Calu3 (cell line): ENCODE data around the gene ZNF319. TPM values are rescaled to one million over a fixed set of nuclear protein-coding genes. Genes with fewer than 3 reads are reported as not detected.
A peak's percentile ranks its signal among the peaks of the same experiment; 100 is the strongest.

ENCODE experiments used
- BruUV-seq: library from RNA; stranded (reverse); fragments of 400-500 nt; replicated peaks from 2 replicates; lab custom pipeline; 2021; lab: Mats Ljungman, UMichigan
- CTCF ChIA-PET: fragments of 300-600 bp; sonication (Branson Sonifier 250); formaldehyde crosslinking; loops from one replicate; lab custom pipeline; 2022; ENCODE audit warnings: antibody characterized with exemption; lab: Charles Lee
- DNase-seq: peaks from one replicate; pipeline ENCODE4 v3.0.0; 2022
- H3K27ac Mint-ChIP-seq: one replicate; pipeline ENCODE4 v1.8.0; 2022; ENCODE audit warnings: mixed read lengths; ENCODE audit not compliant: unreplicated experiment
- H3K27me3 Mint-ChIP-seq: one replicate; pipeline ENCODE4 v1.8.0; 2022; ENCODE audit warnings: mixed read lengths; ENCODE audit not compliant: unreplicated experiment
- H3K36me3 Mint-ChIP-seq: one replicate; pipeline ENCODE4 v1.8.0; 2022; ENCODE audit warnings: mild to moderate bottlenecking, moderate library complexity, mixed read lengths; ENCODE audit not compliant: insufficient read depth, unreplicated experiment
- H3K4me1 Mint-ChIP-seq: one replicate; pipeline ENCODE4 v1.8.0; 2022; ENCODE audit warnings: mild to moderate bottlenecking, low read depth, mixed read lengths; ENCODE audit not compliant: unreplicated experiment
- H3K4me3 Mint-ChIP-seq: one replicate; pipeline ENCODE4 v1.8.0; 2022; ENCODE audit warnings: mild to moderate bottlenecking, low read depth, moderate library complexity, mixed read lengths; ENCODE audit not compliant: unreplicated experiment
- H3K9me3 Mint-ChIP-seq: one replicate; pipeline ENCODE4 v1.8.0; 2022; ENCODE audit warnings: low read depth, mixed read lengths; ENCODE audit not compliant: unreplicated experiment
- intact Hi-C: fragments of 100-400 bp; cut with micrococcal nuclease; formaldehyde crosslinking; loops from one replicate; pipeline ENCODE4 v1.10.0; 2022; ENCODE audit not compliant: unreplicated experiment
- total RNA-seq: library from RNA; stranded (reverse); gene quantifications from 2 replicates; pipeline ENCODE4 v1.2.3, GENCODE V29; 2022
- TF ChIP-seq, protein P1 (sequence below): fragments of 200-600 bp; IDR thresholded peaks from one replicate; pipeline ENCODE4 v1.8.0; 2022; ENCODE audit warnings: antibody characterized with exemption; ENCODE audit not compliant: unreplicated experiment

The ZNF319 gene
- total RNA-seq, 1 experiment from 2014 or later: 10.0 TPM

DNA sequence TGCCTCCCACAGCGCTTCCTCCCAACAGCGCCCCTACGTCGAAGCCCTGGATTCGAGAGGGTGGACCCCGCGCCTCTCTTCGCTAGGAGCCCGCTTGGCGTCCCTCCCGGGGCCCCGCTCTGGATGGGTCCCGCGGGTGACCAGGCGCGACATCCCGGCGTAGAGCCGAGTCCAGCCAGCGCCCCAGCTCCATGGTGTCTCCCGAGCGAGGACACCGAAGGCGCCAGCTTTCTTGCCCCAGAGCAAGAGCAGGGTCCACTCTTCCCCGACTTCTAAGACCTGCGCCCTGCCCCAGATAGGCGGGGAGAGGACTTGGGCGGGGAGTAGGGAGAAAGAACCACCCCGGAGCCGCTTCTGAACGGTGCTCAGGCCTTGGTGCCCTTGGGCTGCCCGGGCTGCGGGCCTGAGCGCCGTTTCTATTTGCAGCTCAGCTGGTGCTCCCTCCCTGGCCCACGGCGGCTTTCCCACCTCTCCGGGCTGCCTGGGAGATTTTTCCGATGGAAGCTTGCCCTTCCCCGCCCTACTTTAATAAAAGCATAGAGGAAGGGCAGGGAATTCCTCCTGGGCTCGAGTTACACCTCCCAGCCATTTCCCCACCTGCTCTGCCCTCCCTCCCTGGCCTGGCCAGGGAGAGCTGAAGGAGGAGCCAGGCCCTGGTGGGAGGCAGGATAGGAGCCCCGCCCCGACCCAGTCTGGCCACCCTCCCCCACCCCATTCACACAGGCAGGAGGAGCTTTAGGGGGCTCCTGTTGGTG is 26.9 kb upstream of the ZNF319 start:
- peak overlapping the region; percentile 79 for H3K4me3 Mint-ChIP-seq

DNA sequence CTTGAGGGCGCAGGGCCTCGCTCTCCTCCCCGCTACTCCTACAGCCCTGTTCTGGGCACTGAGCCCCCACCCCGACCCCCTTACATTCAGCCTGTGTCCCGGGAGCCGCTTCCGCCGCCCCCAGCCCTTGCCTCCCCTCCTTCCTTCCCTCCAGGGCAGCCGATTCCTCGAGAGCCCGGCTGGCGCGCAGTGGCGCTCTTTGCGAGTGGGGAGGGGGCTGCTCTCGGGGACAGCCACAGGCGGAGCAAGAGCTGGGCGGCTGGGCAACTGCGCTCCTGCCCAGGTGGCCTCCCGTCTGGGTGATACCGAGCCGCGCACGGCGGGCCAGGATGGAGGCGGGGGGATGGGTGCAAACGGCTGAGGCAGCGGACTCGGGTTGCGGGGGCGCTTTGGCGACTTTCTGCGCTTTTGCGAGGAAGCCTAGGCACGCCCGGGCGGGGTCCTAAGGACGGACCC is 26.3 kb upstream of the ZNF319 start:
- intact Hi-C loops: no loop called here
- no TSS peak for BruUV-seq
- H3K27me3 Mint-ChIP-seq: no peaks in the 10 kb centered on the region
- H3K4me1 Mint-ChIP-seq: peaks cover 76% of the 10 kb centered on the region
- TF ChIP-seq, protein P1, sequence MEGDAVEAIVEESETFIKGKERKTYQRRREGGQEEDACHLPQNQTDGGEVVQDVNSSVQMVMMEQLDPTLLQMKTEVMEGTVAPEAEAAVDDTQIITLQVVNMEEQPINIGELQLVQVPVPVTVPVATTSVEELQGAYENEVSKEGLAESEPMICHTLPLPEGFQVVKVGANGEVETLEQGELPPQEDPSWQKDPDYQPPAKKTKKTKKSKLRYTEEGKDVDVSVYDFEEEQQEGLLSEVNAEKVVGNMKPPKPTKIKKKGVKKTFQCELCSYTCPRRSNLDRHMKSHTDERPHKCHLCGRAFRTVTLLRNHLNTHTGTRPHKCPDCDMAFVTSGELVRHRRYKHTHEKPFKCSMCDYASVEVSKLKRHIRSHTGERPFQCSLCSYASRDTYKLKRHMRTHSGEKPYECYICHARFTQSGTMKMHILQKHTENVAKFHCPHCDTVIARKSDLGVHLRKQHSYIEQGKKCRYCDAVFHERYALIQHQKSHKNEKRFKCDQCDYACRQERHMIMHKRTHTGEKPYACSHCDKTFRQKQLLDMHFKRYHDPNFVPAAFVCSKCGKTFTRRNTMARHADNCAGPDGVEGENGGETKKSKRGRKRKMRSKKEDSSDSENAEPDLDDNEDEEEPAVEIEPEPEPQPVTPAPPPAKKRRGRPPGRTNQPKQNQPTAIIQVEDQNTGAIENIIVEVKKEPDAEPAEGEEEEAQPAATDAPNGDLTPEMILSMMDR: no peak
- H3K27ac Mint-ChIP-seq: peak overlapping the region; percentile 56
- peak; percentile 51 for DNase-seq
- CTCF ChIA-PET: interaction anchor here (0.8 to 2.9 kb wide), 3 partner anchors 95 to 102 kb away, joined by 3 to 30 read pairs (median 3); partner anchors contain the start of gene CFAP20
- H3K36me3 Mint-ChIP-seq: peaks cover 61% of the 10 kb centered on the region
- H3K9me3 Mint-ChIP-seq: no peaks in the 10 kb centered on the region
- peak overlapping the region; percentile 79 for H3K4me3 Mint-ChIP-seq

More for the DNA sequence above, 26.9 kb upstream of the ZNF319 start:
- no peaks in the 10 kb centered on the region for H3K27me3 Mint-ChIP-seq
- H3K4me1 Mint-ChIP-seq: peaks cover 72% of the 10 kb centered on the region
- TF ChIP-seq, protein P1: no peak
- peak; percentile 67 for DNase-seq
- CTCF ChIA-PET: interaction anchor here (0.6 to 2.9 kb wide), 5 partner anchors 94 to 300 kb away, joined by 3 to 30 read pairs (median 3); partner anchors contain the start of gene CFAP20
- peak overlapping the region; percentile 56 for H3K27ac Mint-ChIP-seq
- no TSS peak for BruUV-seq
- H3K9me3 Mint-ChIP-seq: no peaks in the 10 kb centered on the region
- peaks cover 59% of the 10 kb centered on the region for H3K36me3 Mint-ChIP-seq
- intact Hi-C loops: no loop called here

DNA sequence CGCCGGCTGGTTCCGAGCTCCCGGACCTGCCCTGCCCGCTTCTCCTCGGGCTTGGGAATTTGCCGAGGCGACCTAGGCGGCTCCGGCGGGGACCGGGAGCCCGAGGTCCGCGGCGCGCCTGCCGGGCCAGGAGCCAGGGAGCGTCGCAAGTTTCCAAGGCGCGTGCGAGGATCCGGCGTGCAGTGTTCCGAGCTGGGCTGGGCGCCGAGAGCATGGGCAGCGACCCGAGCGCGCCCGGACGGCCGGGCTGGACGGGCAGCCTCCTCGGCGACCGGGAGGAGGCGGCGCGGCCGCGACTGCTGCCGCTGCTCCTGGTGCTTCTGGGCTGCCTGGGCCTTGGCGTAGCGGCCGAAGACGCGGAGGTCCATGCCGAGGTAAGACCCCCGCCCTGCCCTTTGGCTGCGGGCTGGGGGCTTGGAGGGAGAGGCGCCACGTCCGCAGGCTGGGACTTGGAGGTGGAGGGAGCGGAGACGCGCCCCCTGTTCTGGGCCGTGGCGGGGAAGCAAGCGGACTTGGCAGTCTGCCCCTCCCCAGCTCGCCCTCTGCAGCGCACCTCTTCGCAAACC is 25.8 kb upstream of the ZNF319 start:
- Mint-ChIP-seq H3K27me3 (no peaks in the 10 kb centered on the region), H3K36me3 (peaks cover 61% of the 10 kb centered on the region), H3K4me3 (peak overlapping the region; percentile 79), H3K27ac (peak overlapping the region; percentile 56), H3K9me3 (no peaks in the 10 kb centered on the region), H3K4me1 (peaks cover 73% of the 10 kb centered on the region)
- intact Hi-C loops: no loop called here
- TF ChIP-seq, protein P1: no peak
- peak; percentile 53 for DNase-seq
- CTCF ChIA-PET: interaction anchor here (0.6 to 2.9 kb wide), 4 partner anchors 95 to 103 kb away, joined by 3 to 30 read pairs (median 3); partner anchors contain the start of gene CFAP20
- BruUV-seq: no TSS peak

DNA sequence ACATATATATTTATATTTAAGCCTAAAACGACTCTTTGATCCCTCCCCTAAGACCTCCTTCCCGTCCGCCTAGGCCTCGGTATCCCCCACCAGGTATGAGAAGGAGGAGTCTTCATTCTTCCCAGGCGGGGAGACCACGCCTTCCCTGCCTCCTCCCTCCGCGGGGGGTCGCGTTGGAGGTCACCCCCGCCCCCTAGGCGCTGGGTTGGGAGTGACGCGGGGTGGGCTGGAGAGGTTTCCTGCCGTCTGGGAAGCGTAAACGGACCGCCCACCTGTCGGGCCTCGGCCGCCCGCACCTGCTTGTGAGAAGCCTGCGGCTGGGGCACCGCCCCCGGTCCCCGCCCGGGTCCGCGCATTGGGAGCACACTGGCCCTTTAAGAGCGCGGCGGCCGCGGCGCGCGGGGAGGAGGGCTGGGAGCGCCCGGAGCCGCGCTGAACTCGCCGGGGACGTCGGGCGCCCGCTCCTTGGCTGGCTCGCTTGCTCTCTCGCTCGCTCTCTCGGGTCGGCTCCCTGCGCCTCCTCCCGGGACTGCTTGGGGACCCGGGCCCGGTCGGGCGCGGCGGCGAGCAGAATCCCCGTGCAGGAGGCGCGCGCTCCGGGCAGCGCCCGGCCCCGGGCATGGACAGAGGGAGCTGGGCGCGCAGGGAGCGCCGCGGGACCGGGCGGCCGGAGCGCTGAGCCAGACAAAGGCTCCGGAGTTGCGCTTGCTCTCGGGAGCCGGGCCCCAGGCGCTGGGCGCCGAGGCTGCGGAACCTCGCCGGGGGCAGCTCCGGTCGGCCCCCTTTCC is 25.1 kb upstream of the ZNF319 start, which contains the start of gene MMP15:
Gene MMP15, plus strand, starts transcription at position 404 of the 788 bp plus-strand sequence. CDS start 597 bp downstream, outside the sequence.
- Mint-ChIP-seq H3K9me3 (no peaks in the 10 kb centered on the region), H3K4me1 (peaks cover 67% of the 10 kb centered on the region), H3K36me3 (peaks cover 61% of the 10 kb centered on the region), H3K27me3 (no peaks in the 10 kb centered on the region), H3K4me3 (peak within 1 kb of the TSS; percentile 79), H3K27ac (peak within 1 kb of the TSS; percentile 88)
- CTCF ChIA-PET: interaction anchor here (0.6 to 2.9 kb wide), 4 partner anchors 8 to 103 kb away, joined by 3 to 30 read pairs (median 10); no protein-coding TSS in a partner anchor
- peak; percentile 97 for DNase-seq
- TF ChIP-seq, protein P1: no peak
- intact Hi-C loops: no loop called here
- BruUV-seq: no TSS peak
